Measurements from ENCODE around the gene SNX33.

SNX33 gene

DNA sequence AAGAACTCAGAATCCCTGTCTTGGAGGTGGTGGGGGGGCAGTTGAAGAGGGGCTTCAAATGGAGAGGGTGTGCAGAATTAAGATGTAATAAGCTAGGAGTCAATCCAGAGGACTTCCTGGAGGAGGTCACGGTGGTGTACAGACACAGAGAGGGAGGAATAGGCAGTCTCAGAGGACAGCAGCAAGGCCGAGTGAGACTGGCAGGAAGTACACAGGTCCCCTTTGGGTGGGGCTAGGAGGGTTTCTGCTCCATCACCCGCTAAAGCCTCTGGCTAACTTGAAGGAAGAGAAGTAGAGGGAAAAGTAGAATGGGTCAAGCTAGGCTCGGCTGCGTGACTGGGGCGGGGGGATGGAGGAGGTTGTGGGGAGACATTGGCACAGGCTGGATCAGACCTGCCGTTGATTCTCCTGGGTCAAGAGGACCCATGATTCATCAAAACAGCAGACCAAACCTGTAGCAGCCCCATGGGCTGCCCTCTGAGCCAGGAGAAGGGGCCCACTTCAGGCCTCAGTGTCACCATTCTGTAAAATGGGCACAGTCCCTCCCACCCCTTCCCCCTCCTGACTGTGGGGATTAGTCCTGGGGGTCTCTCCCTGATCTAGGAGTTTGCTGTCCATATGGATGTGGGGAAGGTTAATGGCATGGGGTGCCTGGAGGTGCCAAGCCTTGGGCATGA, 48.1 kb downstream of the SNX33 start:
- ATAC-seq (ENCODE audit: insufficient read depth, low read depth), result no peak
- Histone ChIP-seq H3K27me3 (ENCODE audit: insufficient read depth, low read length, poor library complexity) (no peaks in the 10 kb centered on the region), H3K9me3 (ENCODE audit: insufficient read depth, low read length, severe bottlenecking) (no peaks in the 10 kb centered on the region), H3K4me2 (ENCODE audit: insufficient read depth, low read length) (no peak overlapping the region), H4K20me1 (ENCODE audit: insufficient read depth, low read length) (no peaks in the 10 kb centered on the region), H3K4me3 (ENCODE audit: low read depth in 1 of 2, low read length in 2 of 2) (no peak overlapping the region), H3K9ac (ENCODE audit: low read depth, low read length) (no peak overlapping the region), H2AFZ (ENCODE audit: low read depth, low read length) (no peak overlapping the region), H3K4me1 (ENCODE audit: insufficient read depth, low read length) (no peaks in the 10 kb centered on the region), H3K36me3 (ENCODE audit: insufficient read depth, low read length) (no peaks in the 10 kb centered on the region), H3K79me2 (ENCODE audit: insufficient read depth, low read length) (no peaks in the 10 kb centered on the region), H3K27ac (ENCODE audit: low read length) (no peak overlapping the region)
- DNase-seq, result no peak
- TF ChIP-seq, protein P1, sequence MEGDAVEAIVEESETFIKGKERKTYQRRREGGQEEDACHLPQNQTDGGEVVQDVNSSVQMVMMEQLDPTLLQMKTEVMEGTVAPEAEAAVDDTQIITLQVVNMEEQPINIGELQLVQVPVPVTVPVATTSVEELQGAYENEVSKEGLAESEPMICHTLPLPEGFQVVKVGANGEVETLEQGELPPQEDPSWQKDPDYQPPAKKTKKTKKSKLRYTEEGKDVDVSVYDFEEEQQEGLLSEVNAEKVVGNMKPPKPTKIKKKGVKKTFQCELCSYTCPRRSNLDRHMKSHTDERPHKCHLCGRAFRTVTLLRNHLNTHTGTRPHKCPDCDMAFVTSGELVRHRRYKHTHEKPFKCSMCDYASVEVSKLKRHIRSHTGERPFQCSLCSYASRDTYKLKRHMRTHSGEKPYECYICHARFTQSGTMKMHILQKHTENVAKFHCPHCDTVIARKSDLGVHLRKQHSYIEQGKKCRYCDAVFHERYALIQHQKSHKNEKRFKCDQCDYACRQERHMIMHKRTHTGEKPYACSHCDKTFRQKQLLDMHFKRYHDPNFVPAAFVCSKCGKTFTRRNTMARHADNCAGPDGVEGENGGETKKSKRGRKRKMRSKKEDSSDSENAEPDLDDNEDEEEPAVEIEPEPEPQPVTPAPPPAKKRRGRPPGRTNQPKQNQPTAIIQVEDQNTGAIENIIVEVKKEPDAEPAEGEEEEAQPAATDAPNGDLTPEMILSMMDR (IDR thresholded peaks at IDR 0.05; ENCODE audit: borderline replicate concordance, extremely low read depth, low read length, poor library complexity, severe bottlenecking), result no peak
- TF ChIP-seq EZH2 (IDR thresholded peaks at IDR 0.05; ENCODE audit: borderline replicate concordance, low read depth, low read length, severe bottlenecking), result no peak

DNA sequence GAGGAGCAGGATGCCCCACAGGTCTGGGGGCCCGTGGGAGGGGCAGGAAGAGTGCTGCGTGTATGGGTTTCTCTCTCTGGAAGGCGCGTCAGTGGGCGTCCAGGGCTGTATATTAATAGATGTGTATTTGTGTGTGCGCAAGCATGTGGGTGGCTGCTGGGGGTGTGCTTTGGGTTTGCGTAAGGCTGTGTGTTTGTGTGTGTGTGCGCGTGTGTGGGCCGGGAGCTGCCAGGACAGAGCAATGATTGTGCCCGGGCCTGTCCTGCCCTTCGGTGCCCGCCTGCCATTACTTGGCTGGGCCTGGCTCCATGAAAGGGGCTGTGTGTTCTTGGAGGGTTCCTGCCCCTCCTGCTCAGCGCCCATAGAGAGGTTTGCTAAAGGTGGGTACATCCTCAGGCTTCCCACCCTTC, 48.6 kb downstream of the SNX33 start:
- H3K4me3 ChIP-seq (ENCODE audit: low read depth in 1 of 2, low read length in 2 of 2), result no peak overlapping the region
- no peak overlapping the region for H3K4me2 ChIP-seq (ENCODE audit: insufficient read depth, low read length)
- H3K27me3 ChIP-seq (ENCODE audit: insufficient read depth, low read length, poor library complexity), result no peaks in the 10 kb centered on the region
- ATAC-seq (ENCODE audit: insufficient read depth, low read depth) (no peak), DNase-seq (no peak)
- no peaks in the 10 kb centered on the region for H3K79me2 ChIP-seq (ENCODE audit: insufficient read depth, low read length)
- H3K27ac ChIP-seq (ENCODE audit: low read length), result no peak overlapping the region
- H3K9ac ChIP-seq (ENCODE audit: low read depth, low read length), result no peak overlapping the region
- no peaks in the 10 kb centered on the region for H3K36me3 ChIP-seq (ENCODE audit: insufficient read depth, low read length)
- TF ChIP-seq, protein P1 (IDR thresholded peaks at IDR 0.05; ENCODE audit: borderline replicate concordance, extremely low read depth, low read length, poor library complexity, severe bottlenecking), result no peak
- TF ChIP-seq EZH2 (IDR thresholded peaks at IDR 0.05; ENCODE audit: borderline replicate concordance, low read depth, low read length, severe bottlenecking), result no peak
- no peaks in the 10 kb centered on the region for H4K20me1 ChIP-seq (ENCODE audit: insufficient read depth, low read length)
- no peak overlapping the region for H2AFZ ChIP-seq (ENCODE audit: low read depth, low read length)
- no peaks in the 10 kb centered on the region for H3K4me1 ChIP-seq (ENCODE audit: insufficient read depth, low read length)
- no peaks in the 10 kb centered on the region for H3K9me3 ChIP-seq (ENCODE audit: insufficient read depth, low read length, severe bottlenecking)

DNA sequence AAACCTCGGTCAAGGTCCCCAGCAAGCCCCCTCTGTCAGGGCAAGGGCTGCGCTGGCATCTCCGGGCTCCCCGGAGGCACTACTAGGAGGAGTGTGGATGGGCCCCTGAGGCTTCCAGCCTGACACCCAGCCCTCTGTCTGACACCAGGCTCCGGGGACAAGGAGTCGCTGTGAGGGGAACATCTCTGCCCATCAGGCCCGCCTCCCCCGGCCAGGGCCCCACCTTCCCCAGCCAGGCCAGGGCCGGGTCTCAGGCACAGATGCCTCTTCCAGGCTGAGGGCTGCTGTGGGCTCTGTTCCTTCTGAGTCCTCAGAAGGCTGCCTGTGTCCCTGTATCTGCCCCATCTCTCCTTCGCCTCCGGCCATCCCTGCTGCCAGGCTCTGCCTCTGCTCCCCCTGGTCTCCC, 49.1 kb downstream of the SNX33 start:
- no peak overlapping the region for H3K4me2 ChIP-seq (ENCODE audit: insufficient read depth, low read length)
- H4K20me1 ChIP-seq (ENCODE audit: insufficient read depth, low read length), result no peaks in the 10 kb centered on the region
- no peaks in the 10 kb centered on the region for H3K4me1 ChIP-seq (ENCODE audit: insufficient read depth, low read length)
- H2AFZ ChIP-seq (ENCODE audit: low read depth, low read length), result no peak overlapping the region
- no peaks in the 10 kb centered on the region for H3K27me3 ChIP-seq (ENCODE audit: insufficient read depth, low read length, poor library complexity)
- H3K9ac ChIP-seq (ENCODE audit: low read depth, low read length), result no peak overlapping the region
- H3K79me2 ChIP-seq (ENCODE audit: insufficient read depth, low read length), result no peaks in the 10 kb centered on the region
- H3K36me3 ChIP-seq (ENCODE audit: insufficient read depth, low read length), result no peaks in the 10 kb centered on the region
- no peaks in the 10 kb centered on the region for H3K9me3 ChIP-seq (ENCODE audit: insufficient read depth, low read length, severe bottlenecking)
- DNase-seq (no peak), ATAC-seq (ENCODE audit: insufficient read depth, low read depth) (no peak)
- H3K4me3 ChIP-seq (ENCODE audit: low read depth in 1 of 2, low read length in 2 of 2), result no peak overlapping the region
- TF ChIP-seq, protein P1 (IDR thresholded peaks at IDR 0.05; ENCODE audit: borderline replicate concordance, extremely low read depth, low read length, poor library complexity, severe bottlenecking), result no peak
- no peak for TF ChIP-seq EZH2 (IDR thresholded peaks at IDR 0.05; ENCODE audit: borderline replicate concordance, low read depth, low read length, severe bottlenecking)
- H3K27ac ChIP-seq (ENCODE audit: low read length), result no peak overlapping the region
